ENCODE results near the gene MYEOV. TPM values are rescaled to one million over a fixed set of nuclear protein-coding genes. Genes with fewer than 3 reads are reported as not detected.

The MYEOV gene
- total and polyA plus RNA-seq, 2 of the 8 experiments (the other 6 are each of a cell fraction or from before 2014, with no cell fraction given): 0.44 to 0.67 TPM

DNA sequence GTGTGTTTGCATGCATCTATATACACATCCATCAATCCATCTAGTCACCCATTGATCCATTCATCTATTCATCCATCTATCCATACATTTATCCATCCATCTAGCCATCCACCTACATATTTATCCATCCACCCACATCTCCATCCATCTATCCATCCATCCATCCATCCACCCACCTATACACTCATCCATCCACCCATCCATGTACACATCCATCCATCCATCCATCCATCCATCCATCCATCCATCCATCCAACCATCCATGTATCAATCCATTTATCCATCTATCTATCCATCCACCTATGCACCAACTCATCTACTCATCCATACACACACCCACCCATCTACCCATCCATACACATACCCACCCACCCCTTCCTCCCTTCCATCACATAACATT is 18.8 kb upstream of the MYEOV start (continued):
- TF ChIP-seq, protein P1, sequence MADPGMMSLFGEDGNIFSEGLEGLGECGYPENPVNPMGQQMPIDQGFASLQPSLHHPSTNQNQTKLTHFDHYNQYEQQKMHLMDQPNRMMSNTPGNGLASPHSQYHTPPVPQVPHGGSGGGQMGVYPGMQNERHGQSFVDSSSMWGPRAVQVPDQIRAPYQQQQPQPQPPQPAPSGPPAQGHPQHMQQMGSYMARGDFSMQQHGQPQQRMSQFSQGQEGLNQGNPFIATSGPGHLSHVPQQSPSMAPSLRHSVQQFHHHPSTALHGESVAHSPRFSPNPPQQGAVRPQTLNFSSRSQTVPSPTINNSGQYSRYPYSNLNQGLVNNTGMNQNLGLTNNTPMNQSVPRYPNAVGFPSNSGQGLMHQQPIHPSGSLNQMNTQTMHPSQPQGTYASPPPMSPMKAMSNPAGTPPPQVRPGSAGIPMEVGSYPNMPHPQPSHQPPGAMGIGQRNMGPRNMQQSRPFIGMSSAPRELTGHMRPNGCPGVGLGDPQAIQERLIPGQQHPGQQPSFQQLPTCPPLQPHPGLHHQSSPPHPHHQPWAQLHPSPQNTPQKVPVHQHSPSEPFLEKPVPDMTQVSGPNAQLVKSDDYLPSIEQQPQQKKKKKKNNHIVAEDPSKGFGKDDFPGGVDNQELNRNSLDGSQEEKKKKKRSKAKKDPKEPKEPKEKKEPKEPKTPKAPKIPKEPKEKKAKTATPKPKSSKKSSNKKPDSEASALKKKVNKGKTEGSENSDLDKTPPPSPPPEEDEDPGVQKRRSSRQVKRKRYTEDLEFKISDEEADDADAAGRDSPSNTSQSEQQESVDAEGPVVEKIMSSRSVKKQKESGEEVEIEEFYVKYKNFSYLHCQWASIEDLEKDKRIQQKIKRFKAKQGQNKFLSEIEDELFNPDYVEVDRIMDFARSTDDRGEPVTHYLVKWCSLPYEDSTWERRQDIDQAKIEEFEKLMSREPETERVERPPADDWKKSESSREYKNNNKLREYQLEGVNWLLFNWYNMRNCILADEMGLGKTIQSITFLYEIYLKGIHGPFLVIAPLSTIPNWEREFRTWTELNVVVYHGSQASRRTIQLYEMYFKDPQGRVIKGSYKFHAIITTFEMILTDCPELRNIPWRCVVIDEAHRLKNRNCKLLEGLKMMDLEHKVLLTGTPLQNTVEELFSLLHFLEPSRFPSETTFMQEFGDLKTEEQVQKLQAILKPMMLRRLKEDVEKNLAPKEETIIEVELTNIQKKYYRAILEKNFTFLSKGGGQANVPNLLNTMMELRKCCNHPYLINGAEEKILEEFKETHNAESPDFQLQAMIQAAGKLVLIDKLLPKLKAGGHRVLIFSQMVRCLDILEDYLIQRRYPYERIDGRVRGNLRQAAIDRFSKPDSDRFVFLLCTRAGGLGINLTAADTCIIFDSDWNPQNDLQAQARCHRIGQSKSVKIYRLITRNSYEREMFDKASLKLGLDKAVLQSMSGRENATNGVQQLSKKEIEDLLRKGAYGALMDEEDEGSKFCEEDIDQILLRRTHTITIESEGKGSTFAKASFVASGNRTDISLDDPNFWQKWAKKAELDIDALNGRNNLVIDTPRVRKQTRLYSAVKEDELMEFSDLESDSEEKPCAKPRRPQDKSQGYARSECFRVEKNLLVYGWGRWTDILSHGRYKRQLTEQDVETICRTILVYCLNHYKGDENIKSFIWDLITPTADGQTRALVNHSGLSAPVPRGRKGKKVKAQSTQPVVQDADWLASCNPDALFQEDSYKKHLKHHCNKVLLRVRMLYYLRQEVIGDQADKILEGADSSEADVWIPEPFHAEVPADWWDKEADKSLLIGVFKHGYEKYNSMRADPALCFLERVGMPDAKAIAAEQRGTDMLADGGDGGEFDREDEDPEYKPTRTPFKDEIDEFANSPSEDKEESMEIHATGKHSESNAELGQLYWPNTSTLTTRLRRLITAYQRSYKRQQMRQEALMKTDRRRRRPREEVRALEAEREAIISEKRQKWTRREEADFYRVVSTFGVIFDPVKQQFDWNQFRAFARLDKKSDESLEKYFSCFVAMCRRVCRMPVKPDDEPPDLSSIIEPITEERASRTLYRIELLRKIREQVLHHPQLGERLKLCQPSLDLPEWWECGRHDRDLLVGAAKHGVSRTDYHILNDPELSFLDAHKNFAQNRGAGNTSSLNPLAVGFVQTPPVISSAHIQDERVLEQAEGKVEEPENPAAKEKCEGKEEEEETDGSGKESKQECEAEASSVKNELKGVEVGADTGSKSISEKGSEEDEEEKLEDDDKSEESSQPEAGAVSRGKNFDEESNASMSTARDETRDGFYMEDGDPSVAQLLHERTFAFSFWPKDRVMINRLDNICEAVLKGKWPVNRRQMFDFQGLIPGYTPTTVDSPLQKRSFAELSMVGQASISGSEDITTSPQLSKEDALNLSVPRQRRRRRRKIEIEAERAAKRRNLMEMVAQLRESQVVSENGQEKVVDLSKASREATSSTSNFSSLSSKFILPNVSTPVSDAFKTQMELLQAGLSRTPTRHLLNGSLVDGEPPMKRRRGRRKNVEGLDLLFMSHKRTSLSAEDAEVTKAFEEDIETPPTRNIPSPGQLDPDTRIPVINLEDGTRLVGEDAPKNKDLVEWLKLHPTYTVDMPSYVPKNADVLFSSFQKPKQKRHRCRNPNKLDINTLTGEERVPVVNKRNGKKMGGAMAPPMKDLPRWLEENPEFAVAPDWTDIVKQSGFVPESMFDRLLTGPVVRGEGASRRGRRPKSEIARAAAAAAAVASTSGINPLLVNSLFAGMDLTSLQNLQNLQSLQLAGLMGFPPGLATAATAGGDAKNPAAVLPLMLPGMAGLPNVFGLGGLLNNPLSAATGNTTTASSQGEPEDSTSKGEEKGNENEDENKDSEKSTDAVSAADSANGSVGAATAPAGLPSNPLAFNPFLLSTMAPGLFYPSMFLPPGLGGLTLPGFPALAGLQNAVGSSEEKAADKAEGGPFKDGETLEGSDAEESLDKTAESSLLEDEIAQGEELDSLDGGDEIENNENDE (IDR thresholded peaks at IDR 0.05; ENCODE audit: insufficient replicate concordance, low read length): no peak
- no peak for TF ChIP-seq HDAC2 (IDR thresholded peaks at IDR 0.05; ENCODE audit: borderline replicate concordance in 1 of 2, low read depth in 2 of 2, low read length in 2 of 2)
- TF ChIP-seq SIX5 (IDR thresholded peaks at IDR 0.05; ENCODE audit: low read depth, low read length): no peak
- no peak for TF ChIP-seq JUN (IDR thresholded peaks at IDR 0.05; ENCODE audit: low read depth, low read length)
- TF ChIP-seq MAFK (IDR thresholded peaks at IDR 0.05; ENCODE audit: low read depth, low read length): no peak
- TF ChIP-seq CHD2 (IDR thresholded peaks at IDR 0.05; ENCODE audit: low read length): no peak
- TF ChIP-seq POU5F1 (IDR thresholded peaks at IDR 0.05; ENCODE audit: low read depth, low read length): no peak
- TF ChIP-seq EGR1 (IDR thresholded peaks at IDR 0.05; ENCODE audit: borderline replicate concordance, low read depth, low read length): no peak
- no peak for TF ChIP-seq JUND (IDR thresholded peaks at IDR 0.05; ENCODE audit: low read length)
- TF ChIP-seq GABPA (IDR thresholded peaks at IDR 0.05; ENCODE audit: borderline replicate concordance, insufficient read depth, low read length): no peak
- no peak for TF ChIP-seq CTBP2 (IDR thresholded peaks at IDR 0.05; ENCODE audit: borderline replicate concordance, insufficient read depth, insufficient read length, low read length)
- no peak for TF ChIP-seq BCL11A (IDR thresholded peaks at IDR 0.05; ENCODE audit: low read depth in 2 of 2, low read length in 2 of 2)

All from H1 (cell line).